ENCODE results near the gene CBY3.
A peak's percentile ranks its signal among the peaks of the same experiment; 100 is the strongest.
"Not testable (repeated sequence)": the region's sequence is repeated elsewhere in the genome, so short reads cannot be mapped to it uniquely, and the experiment has no call there.

CBY3 gene

DNA sequence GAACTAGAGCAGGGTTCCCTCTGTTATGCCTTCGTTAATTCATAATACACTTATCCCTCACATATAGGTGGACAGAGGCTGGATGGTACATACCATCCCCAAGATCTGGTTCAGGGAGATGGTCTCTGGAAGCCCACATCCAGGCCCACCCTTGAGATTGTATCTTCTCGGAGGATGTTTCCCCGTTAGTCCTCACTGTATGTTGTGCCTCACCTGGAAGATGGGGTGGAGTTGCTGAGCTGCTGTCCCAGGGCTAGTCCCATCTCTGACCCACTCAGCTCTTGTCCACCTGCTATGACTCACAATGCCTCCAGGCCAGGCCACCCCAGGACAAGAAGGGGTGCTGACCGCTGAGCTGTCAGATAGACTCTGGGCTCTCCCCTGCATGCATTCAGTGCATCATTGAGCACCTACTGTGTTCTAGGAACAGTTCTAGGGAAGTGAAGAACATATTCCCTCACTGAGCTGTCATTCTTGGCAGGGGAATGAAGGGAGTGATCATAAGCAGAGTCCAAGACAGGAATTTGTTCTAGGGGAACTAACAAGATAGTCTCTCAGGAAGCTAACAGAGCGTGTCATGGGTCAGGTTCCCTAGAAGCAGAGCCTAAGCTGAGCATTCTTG, at the start of gene CBY3:
CBY3 (minus strand) TSS at position 255 of the 622 bp plus-strand sequence; CDS start at position 139, 116 bp downstream.
- no peak for FAIRE-seq

DNA sequence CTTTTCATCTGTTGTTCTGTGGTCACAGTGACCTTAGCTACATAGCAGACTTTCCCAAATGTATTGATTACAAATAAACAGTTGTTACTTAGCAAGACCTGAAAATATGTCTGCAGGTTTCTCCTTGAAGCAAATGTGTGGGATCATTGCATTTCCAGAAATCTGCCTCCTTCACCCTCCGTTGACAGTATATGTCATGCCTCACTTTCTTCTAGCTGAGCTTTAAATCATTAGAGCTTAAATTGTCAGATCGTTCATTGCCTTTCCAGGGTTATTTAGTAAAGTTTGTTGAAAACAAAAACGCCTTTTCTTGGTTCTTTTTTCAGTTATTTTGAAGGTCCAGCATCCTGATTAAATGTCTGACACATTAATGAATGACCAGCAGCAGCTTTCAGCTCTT, 49.5 kb upstream of the CBY3 start:
- no peak for FAIRE-seq

- no peak for FAIRE-seq
These were observed 48.9 kb upstream of the CBY3 start for GRCh38 chr5:179729727-179730126.

GRCh38 chr5:179729303-179729702, 48.5 kb upstream of the CBY3 start:
- FAIRE-seq = no peak

GRCh38 chr5:179727106-179727505, 46.3 kb upstream of the CBY3 start:
- no peak for FAIRE-seq

- no peak for FAIRE-seq
These were observed 43.3 kb upstream of the CBY3 start for GRCh38 chr5:179724163-179724562.

GRCh38 chr5:179720222-179720621, 39.4 kb upstream of the CBY3 start:
- no peak for FAIRE-seq

- no peak for FAIRE-seq
These were observed 35.5 kb upstream of the CBY3 start for GRCh38 chr5:179716286-179716685.

- FAIRE-seq = no peak
These were observed 19.6 kb upstream of the CBY3 start for GRCh38 chr5:179700401-179700918.

- no peak for FAIRE-seq
These were observed 18.9 kb upstream of the CBY3 start for GRCh38 chr5:179699616-179700237.

DNA sequence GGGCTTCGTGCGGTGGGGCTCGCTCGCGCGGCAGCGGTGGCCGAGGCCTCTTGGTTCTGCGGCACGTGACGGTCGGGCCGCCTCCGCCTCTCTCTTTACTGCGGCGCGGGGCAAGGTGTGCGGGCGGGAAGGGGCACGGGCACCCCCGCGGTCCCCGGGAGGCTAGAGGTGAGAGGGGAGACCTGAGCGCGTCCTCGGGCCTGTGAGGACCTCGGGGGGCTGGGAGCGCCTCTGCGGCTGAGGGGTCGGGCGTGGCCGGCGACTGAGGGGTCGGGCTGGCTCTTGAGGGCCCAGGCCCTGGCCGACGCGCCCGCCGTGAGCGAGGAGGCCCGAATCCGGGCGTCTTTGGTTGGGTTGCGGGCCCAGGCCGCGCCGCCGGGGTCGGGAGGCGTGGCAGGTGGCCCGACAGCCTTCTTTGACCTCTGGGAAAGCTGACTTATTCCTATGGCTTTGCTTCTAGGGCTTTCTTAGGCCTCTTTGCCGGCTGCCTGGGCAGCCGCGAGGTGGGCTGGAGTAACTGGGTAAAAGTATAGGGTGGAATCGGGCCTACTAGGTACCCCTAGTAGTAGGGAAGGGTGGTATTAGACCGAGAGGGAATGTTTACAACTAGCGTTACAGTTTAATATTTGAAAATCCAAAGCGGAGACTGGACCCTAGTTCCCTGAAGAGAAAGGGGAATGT, 18.2 kb upstream of the CBY3 start, which contains the start of gene CANX:
CANX (plus strand) TSS at position 33 of the 681 bp plus-strand sequence. CDS start 6,715 bp downstream, outside the sequence.
- FAIRE-seq = no peak

DNA sequence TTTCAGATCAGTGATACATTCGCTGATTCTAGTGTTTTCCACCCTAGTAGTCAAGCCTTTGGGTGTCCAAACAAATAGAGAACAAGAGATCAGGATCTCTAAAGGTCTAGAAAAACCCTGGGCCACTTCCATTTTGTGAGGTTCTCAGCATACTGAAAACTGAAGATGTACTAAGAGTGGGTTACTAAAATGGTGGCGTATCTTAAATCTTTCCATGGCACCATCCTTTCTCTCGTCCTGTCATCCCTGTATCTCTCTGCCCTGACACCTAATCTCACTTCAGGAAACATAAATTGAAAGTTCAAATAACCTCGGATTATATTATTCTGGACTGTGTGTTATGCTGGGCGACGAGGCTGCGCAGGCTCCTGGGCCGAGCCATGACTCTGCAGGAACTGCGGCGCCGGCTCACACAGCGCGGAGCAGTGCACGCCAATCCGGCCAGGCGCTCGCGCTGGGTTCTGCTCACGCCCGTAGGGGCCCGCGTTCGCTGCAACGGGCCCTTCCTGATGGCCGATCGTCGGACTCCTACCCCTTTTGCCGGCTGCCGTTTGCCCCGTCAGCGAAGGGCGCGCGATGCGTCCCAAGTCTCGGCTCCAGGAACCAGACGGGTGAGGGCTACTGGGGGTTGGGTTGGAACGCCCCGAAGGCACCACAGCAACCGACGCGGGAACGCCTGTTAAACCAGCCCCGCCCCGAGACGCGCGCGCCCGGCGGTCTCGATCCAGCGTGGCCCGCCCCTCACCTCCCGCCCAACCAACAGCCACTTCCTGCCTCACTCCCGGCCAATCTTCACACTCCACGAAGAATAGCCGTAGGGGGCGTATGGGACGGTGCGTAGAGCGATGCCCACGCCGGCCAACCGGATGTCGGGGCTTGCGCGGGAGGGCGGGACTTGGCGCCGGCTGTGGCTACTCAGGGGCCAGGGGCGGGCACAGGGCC, 17.4 kb upstream of the CBY3 start:
- peak; percentile 50 for FAIRE-seq

GRCh38 chr5:179697543-179697942, 16.7 kb upstream of the CBY3 start:
- FAIRE-seq = not testable (repeated sequence)

DNA sequence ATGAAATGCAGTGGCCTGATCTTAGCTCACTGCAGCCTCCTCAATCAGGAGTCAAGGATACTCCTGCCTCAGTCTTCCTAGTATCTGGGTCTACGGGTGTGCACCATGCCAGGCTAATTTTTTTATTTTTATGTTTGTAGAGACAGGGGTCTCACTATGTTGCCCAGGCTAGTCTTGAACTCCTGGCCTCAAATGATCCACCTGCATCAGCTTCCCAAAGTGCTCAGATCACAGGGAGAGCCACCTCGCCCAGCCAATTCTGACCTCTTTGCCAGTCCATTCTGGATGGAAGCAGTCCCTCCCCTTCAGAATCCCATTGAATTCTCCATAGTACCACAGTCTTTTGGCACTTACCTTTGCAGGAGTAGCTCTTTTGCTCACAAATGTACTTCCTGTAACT, 16.3 kb upstream of the CBY3 start:
- FAIRE-seq = no peak

DNA sequence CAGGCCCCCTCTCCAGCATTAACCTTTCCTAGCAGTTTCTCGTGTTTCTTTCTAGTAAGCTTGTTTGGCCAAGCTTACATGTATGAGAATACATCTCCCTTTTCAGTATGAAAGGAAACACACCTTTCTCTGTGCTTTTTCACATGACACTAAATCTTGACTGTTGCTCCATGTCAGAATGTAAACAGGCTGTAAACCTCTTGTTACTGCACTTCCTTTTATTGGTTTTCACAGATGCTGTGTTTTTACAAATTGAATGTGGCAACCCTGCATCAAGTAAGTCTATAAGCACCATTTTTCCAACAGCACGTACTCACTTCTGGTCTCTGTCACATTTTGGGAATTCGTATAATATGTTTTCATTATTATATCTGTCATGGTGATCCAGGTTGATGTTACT, 15.8 kb upstream of the CBY3 start:
- FAIRE-seq = no peak

DNA sequence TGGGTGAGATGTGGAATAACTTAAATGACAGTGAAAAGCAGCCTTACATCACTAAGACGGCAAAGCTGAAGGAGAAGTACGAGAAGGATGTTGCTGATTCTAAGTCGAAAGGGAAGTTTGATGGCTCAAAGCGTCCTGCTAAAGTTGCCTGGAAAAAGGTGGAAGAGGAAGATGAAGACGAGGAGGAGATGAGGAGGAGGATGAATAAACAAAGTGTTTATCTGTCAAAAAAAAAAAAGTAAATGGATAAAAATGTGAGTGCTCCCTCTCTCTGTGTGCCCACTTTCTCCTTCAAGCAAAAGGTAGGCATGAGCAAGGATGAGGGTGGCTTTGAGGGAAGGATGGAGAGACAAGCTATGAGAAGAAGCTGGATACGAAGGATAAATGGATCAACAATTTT, 13.7 kb upstream of the CBY3 start:
- no peak for FAIRE-seq

GRCh38 chr5:179689212-179689611, 8.4 kb upstream of the CBY3 start:
- not testable (repeated sequence) for FAIRE-seq

DNA sequence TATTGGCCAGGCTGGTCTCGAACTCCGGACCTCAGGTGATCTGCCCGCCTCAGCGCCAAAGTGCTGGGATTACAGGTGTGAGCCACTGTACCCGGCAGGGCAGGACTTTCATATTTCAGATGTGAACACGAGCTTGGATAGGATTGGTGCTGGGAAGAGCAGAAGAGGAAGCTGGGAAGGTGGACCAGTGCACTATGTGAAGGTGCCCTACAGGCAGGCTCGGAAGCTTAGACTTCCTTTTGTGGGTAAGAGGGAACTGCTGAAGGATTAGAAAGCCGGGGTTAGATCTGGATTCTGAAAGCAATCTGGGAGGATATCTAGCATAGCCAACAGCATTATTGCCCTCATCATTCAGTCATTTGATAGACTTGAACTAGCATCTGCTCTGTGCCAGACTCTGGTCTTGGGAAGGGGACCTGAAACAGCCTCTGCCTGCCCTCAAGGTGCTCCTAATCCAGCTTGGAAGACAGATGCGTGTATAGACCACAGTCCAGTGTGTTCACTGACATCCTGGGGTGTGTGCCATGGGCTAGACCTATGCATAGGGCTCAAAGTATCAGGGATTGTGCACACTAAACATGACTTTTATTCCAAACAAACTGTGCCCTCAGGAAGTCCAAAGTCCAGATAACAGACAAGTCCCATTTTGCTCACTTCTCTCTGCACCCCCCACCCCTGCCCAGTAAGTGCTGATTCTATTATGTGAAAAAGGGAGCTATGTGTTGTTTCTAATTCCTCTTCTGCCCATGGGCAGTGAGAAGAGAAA, 637 bp downstream of the CBY3 start:
- FAIRE-seq = no peak

DNA sequence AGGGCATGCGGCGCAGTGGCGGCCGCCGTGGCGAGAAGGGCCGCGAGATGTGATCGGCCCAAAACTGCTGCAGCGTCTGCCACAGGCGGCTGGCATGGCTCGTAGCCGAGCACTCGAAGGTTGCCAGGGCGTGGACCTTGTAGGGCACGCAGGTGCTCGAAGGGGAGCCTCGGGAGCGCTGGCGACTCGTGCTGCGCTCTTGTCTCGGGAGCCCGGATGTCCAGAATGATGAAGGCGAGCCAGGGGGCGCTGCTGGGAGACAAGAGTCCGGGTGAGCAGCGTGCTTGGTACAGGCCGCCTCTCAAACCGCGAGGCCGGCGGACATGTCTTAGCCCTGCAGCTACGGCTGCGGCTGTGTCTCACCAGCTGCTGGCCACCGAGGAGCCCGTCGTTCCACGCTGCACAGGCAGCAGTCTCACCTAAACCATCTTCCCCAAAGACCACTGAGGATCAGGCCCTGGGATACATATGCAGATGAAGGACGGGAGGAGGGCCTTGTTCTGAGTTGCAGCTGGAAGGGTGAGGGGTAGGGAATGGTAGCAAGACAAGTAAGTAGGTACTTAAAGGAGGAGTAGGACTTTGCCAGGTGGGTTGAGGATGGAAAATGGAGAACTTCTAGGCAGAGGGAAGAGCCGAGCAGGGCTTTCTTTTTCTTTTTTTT, 1.7 kb downstream of the CBY3 start:
- no peak for FAIRE-seq

DNA sequence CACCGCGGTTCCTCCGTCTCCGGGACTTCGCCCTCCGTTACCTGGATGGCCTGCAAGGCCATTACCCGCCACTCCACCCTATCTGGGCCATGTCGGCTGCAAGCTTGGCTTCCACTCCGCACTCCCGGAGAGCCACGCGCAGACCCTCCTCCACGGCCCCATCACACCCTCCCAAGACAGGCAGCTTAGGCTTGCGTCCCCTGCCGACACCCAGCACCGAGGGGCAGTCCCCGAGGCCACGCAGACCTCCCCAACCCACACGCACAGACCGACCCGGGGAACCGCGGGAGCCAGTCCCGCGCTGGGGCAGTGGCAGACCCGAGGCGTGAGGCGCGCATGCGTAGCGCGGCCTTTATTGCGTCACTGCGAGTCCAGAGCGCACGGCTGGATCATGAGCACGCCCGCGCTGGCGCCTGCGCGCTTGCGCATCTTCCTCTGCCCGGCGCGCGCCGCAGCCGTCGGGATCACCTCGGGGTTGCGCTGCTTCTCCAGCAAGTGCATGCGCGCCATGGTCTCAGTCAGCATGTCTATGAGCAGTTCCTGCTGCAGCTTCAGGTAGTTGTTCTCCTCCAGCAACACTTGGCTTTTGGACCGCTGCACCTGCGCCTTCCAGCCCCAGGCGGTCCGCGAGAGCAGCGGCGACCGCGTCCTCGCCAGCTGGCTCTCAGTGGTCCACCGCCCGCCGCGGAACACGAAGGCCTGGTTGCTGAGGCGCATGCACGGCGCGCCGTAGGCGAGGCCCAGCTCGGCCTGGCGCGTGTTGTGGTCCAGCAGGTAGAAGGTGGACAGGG, 2.4 kb downstream of the CBY3 start:
- no peak for FAIRE-seq

DNA sequence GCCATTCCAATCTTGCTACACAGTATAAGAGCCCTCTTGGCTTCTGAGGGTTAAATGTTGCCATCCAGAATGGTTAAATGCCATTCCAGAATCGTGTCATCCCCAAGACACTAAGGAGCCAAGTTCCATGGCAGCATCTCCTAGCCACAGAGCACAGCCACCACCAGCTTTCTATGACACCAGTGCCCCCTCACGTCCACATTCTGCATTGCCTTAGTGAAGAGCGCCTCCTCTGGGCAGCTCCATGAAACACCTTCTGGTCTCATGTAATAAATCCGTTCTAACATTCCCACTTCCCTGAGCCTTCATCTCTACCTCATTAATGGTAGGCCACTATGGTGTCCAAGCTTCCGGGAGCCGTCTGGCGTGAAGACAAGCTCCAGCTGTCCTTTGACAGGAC, 12.4 kb downstream of the CBY3 start:
- FAIRE-seq = no peak

Data from TTC549 (cell line).